Gastrocnemius medialis (tissue), 4 donors: Measurements from ENCODE around the gene FOXK1.
A peak's percentile ranks its signal among the peaks of the same experiment; 100 is the strongest.

Experiments used
- CTCF ChIP-seq, 5 experiments: fragments of 450-650 bp in 3 of 5; fragments of 200-600 bp in 2 of 5; sonication (generic) in 2 of 5; IDR thresholded peaks in 4 of 5; conservative IDR thresholded peaks in 1 of 5; 1 replicate in 4 of 5; 2 replicates in 1 of 5; pipeline ENCODE4 v1.5.1; 2016 to 2019; ENCODE audit warnings: antibody characterized with exemption in 5 of 5, mild to moderate bottlenecking in 3 of 5, moderate library complexity in 3 of 5
- POLR2A ChIP-seq, 2 donors: fragments of 450-650 bp; IDR thresholded peaks; one replicate each; pipeline ENCODE4 v1.6.1; 2017; ENCODE audit warnings: antibody characterized with exemption in 2 of 2, mild to moderate bottlenecking in 2 of 2, moderate library complexity in 2 of 2

GRCh38 chr7:4683884-4684565 lies 1.9 kb downstream of the FOXK1 start:
- TF ChIP-seq CTCF (IDR thresholded peaks at IDR 0.05 in 4 of 5, conservative IDR thresholded peaks at IDR 0.05 in 1 of 5) = peak in 2 of 5 experiments; percentile 9 to 30
- TF ChIP-seq POLR2A (IDR thresholded peaks at IDR 0.05) = peak; percentile 21 to 24
